Stimulated activated CD4-positive, alpha-beta T cell treated with anti-CD3 and anti-CD28 coated beads, Interleukin-1b, Interleukin-23, amount 100 ng/mL, for 4 hours (primary cell): Measurements from ENCODE around the gene OR2L13.
"Not testable (repeated sequence)": the region's sequence is repeated elsewhere in the genome, so short reads cannot be mapped to it uniquely, and the experiment has no call there.

ENCODE experiments used
- DNase-seq, 2 donors: peaks; one replicate each; pipeline ENCODE4 v3.0.0-alpha.2; 2020; ENCODE audit warnings: low read depth in 2 of 2

The OR2L13 gene

GRCh38 chr1:248094884-248095283 is at the start of gene OR2L13:
Gene OR2L13, plus strand, starts transcription at chr1:248095184. Its CDS starts 4,192 bp downstream, at chr1:248099376.
- no peak for DNase-seq

- no peak for DNase-seq
Observed at GRCh38 chr1:248045209-248045608, 49.8 kb upstream of the OR2L13 start.

- DNase-seq = no peak
Observed at GRCh38 chr1:248046536-248046935, 48.4 kb upstream of the OR2L13 start, which contains the start of gene OR2L3. Gene OR2L3, plus strand, starts transcription at chr1:248046836. Its CDS starts 13,846 bp downstream, at chr1:248060682.

DNA sequence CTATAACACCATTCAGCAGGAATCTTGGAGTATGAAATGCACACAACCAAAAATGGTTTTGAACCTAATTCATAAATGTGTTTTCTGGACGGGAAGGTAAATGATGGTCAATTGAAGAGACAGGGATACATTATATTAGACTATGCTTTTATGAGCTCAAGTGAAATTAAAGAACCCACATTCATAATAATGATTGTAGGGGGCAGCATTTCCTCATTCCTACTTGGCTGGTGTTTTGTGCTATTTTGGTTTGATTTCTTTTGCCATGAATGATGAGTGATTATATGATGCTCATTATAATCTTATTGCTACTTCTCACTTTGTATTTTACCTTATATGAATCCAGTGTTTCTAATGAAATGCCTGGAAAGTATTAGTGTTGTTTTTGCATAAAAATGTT is 48.0 kb upstream of the OR2L13 start:
- no peak for DNase-seq

- DNase-seq = no peak
Observed at GRCh38 chr1:248054671-248055070, 40.3 kb upstream of the OR2L13 start.

- no peak for DNase-seq
Observed at GRCh38 chr1:248055261-248055660, 39.7 kb upstream of the OR2L13 start.

DNA sequence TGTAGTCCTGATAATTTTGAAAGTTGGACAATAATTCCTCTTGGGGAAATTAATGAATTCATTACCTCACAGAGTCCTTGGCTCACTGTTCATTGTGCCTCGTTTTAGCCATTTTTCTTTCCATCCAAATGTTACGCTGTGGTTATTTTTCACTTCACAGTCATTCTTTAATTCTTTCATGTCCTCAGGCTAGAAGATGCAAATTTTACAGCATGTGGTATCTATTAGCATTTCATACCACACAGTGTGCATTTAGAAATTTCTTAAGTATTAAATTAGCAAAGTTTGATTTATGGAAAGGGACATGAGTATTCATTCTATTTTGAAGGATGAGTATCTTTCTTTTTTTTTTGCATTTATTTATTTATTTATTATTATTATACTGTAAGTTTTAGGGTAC is 29.9 kb upstream of the OR2L13 start:
- no peak for DNase-seq

DNA sequence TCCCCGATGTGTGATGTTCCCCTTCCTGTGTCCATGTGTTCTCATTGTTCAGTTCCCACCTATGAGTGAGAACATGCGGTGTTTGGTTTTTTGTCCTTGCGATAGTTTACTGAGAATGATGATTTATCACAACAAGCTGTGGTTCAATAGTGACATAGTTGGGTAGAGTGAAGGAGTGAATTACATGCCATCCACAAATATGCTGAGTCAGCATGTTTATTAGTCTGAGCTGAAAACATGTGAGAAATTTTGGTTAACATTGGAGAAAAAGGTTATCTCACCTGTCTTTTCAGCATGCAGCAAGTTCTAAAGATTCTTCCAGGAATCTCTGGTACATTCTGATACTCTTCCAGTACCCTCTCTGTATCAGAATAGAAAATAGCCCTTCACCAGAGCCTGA is 29.4 kb upstream of the OR2L13 start:
- no peak for DNase-seq

DNA sequence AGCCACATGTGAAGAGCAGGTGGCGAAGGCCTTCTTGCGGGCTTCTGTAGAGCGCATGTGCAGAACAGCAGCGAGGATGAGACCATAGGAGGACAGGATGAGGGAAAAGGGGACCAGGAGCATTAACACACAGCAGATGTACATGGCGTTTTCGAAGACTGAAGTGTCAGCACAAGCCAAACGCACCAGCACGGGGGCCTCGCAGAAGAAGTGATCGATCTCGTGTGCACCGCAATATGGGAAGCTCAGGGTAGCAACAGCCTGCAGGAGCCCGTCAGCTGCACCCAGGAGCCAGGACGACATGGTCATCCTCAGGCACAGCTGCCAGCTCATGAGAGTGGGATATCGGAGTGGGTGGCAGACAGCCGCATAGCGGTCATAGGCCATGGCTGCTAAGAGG is 11.1 kb upstream of the OR2L13 start:
- DNase-seq = not testable (repeated sequence)

- DNase-seq = no peak
Observed at GRCh38 chr1:248098529-248098928, 3.5 kb downstream of the OR2L13 start.

DNA sequence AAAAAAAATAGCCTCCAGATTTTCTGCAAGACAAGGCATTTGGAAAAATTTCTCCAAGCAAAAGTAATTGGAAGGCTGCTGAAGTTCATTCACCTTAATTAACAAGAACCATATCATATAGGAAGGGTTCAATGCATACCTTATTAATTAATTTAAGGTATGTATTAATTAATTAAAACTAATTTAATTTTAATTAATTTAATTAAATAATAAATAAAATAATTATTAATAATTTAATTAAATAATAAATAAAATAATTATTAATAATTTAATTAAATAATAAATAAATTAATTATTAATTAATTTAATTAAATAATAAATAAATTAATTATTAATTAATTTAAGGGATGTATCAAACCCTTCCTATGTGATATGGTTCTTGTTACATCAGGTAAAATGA is 7.9 kb downstream of the OR2L13 start:
- DNase-seq = no peak

DNA sequence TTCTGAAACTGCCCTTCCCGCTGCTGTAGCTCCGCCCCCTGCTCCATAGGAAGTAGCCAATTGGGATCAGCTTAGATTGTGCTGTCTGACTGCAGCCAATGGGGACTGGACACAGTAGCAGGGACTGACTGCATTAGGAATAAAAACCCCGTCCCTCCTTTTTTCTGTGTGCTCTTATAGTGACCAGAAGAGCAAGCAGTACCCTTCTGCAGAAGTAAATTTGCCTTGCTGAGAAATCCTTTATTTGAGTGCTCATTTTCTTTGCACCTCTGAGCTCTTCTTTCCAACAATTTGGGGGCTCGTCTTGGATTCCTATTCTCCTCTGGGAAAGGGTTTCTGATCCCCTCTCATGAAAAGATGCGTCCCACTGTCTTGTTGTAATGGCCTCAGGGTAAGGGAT is 16.2 kb downstream of the OR2L13 start:
- DNase-seq = no peak

DNA sequence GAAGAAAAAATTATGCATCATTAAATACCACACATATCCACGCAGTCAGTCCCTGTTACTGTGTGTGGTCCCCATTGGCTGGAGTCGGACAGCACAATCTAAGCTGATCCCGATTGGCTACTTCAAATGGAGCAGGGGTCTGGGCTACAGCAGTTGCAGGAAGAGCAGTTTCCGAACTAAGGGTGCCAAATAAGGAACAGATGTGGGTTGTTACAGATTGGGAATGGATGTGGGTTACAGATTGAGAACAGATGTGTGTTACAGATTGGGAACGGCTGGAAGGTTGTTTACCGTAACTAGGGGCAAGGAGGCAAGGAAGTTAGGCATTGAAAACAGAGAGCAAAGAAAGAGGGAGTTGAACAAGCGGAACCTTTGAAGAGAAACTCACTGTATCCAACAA is 19.9 kb downstream of the OR2L13 start:
- no peak for DNase-seq

DNA sequence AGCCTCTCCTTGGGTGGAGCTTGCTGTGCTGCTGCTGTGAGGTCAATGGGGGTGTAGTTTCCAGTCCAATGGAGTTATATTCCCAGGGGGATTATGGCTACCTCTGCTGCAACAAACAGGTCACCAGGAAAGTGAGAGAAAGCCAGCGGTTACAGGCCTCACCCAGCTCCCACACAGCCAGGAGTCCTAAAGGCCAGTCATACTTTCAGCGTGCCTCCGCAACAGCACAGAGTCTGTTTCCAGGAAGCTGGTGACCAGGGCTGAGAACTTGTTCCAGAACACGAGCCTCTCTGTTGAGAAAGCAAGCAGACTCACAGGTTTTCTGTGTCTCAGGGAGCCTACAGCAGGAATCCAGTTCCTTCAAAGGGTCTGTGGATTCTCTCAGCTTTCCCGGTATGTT is 32.7 kb downstream of the OR2L13 start:
- DNase-seq = no peak

- DNase-seq = no peak
Observed at GRCh38 chr1:248136811-248137210, 41.8 kb downstream of the OR2L13 start.

GRCh38 chr1:248140846-248141245 is 45.9 kb downstream of the OR2L13 start:
- no peak for DNase-seq

DNA sequence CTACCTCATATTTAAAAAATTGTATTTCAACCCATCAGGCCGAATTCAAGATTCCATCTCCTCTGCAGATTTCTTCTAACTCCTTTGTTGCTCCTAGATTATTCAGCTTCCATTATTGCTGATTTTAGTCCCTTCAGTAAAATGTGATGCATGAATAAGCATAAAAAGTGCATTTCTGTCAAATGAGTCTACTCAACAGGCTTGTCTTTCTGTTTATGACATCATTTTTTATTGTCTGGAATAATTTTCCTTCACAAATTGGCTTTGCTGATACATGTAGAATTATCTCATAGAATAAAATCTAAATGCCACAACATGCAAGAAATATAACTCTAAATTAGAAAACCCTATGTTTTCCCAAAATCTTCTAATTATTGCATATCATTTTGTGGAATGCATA is 48.3 kb downstream of the OR2L13 start:
- DNase-seq = no peak

DNA sequence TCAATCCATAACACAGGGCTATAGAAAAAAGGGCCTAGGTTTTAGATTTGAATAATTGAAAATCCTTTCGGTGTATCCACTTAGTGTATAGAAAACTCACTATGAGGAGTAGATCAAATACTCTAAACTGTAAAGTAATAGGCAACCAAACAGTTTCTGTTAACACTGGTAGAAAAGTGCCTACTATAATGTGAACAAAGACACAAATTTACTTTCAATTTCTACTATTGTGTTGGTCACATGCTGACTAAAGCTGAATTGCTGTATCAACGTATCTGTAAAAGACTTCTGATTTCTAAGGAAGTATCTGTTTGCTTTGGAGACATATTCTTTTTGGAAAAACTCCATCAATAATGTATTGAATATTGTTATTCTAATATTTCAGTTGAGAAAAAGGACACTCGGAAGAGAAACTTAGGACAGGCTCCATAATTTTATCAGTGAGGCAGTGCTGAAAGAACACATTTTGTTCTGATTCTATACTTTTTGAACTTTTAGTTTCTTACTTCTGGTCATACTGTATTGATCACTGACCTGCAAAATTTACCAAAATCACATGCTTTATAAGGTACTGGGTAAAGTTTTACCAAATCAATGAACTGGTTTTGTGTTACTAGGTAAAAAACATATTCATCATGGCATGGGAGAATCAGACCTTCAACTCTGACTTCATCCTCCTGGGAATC is 49.7 kb downstream of the OR2L13 start, which contains the start of gene OR2M5:
OR2M5 (plus strand) TSS at position 636 of the 686 bp plus-strand sequence; CDS start at position 636, 0 bp downstream.
- DNase-seq = no peak
